ENCODE data around the gene CATSPER3.

Gene CATSPER3

DNA sequence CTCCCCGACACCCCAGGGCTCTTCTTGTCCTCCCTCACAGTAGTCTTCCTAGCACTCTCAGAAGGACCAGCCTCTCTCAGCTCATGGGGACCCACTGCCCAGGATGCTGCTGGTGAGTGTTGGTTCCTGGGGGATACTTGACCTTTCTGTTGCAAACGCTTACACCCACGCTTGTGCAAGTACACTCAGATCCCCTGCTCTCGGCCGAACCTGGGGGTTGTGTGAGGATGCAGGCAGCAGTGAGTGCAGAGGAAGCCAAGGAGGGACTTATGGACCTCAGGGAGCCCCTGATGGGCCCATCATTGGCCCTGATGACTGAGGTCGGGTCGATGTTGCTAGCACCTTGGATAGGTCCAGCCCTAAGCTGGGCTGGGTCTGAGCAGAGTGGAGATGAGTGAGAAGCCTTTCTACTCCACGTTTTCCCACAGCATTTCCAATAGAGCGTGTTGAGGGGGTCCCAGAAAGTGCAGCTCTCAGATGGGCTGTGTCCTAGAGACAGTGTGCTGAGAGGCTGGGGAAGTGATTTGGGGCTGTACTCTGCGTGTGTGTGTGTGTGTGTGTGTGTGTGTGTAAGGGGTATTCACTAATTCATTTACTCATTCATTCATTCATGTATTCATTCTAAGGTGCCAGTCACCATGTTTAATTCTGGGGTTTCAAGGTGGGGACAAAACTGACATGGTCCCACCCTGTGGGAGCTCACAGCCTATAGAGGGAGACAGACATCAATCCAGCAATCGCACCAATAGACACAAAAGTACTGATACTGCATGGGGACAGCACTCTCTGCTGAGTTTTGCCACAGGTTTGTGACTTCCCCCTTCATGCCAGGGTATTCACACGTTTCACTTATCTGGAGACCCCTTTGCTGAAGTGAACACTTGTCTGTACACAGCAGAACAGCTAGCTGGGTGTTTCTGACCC, 91.6 kb downstream of the CATSPER3 start:
- Histone ChIP-seq H3K4me3 (ENCODE audit: low read length, poor library complexity, severe bottlenecking) (no peak overlapping the region), H3K9me2 (replicated peaks; ENCODE audit: low read depth, low read length) (no peaks in the 10 kb centered on the region), H3K27me3 (ENCODE audit: insufficient read depth, low read length, poor library complexity, severe bottlenecking) (no peaks in the 10 kb centered on the region), H3K4me2 (ENCODE audit: low read depth, low read length, poor library complexity, severe bottlenecking) (no peak overlapping the region), H3F3A (ENCODE audit: low read depth) (no peaks in the 10 kb centered on the region), H3K36me3 (ENCODE audit: insufficient read depth, low read length) (no peaks in the 10 kb centered on the region), H3K9ac (ENCODE audit: low read depth, low read length, poor library complexity, severe bottlenecking) (no peak overlapping the region), H4K20me1 (ENCODE audit: insufficient read depth, low read length, poor library complexity, severe bottlenecking) (no peaks in the 10 kb centered on the region), H3K79me2 (ENCODE audit: insufficient read depth, low read length) (no peaks in the 10 kb centered on the region), H2AFZ (ENCODE audit: low read length) (no peak overlapping the region), H3K9me3 (ENCODE audit: insufficient read depth, low read depth, low read length) (no peaks in the 10 kb centered on the region), H3K4me1 (ENCODE audit: insufficient read depth, low read length, poor library complexity, severe bottlenecking) (peaks cover 1% of the 10 kb centered on the region)
- TF ChIP-seq, protein P1, sequence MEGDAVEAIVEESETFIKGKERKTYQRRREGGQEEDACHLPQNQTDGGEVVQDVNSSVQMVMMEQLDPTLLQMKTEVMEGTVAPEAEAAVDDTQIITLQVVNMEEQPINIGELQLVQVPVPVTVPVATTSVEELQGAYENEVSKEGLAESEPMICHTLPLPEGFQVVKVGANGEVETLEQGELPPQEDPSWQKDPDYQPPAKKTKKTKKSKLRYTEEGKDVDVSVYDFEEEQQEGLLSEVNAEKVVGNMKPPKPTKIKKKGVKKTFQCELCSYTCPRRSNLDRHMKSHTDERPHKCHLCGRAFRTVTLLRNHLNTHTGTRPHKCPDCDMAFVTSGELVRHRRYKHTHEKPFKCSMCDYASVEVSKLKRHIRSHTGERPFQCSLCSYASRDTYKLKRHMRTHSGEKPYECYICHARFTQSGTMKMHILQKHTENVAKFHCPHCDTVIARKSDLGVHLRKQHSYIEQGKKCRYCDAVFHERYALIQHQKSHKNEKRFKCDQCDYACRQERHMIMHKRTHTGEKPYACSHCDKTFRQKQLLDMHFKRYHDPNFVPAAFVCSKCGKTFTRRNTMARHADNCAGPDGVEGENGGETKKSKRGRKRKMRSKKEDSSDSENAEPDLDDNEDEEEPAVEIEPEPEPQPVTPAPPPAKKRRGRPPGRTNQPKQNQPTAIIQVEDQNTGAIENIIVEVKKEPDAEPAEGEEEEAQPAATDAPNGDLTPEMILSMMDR (conservative IDR thresholded peaks at IDR 0.05; ENCODE audit: low read length), result no peak
- no peak for TF ChIP-seq EZH2phosphoT487 (IDR thresholded peaks at IDR 0.05; ENCODE audit: borderline replicate concordance)

DNA sequence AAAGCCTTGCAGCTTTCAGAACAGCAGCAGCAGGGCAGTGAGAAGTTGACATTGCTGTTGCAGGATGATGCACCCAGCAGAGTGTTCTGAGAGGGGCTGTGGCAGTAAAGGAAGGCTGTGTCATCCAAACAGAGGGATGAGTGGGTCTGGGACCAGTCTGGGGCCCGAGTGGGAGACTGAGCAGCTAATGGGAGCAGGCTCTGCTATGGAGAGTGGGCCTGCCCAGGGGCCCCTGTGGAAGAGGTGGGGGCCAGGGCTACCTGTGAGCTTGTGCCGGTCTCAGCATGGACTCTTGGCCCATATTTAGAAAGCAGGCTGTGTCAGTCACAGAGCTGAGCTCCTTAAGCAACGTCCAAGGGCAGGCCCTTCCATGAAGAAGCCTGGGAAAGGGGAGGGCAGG, 92.3 kb downstream of the CATSPER3 start:
- Histone ChIP-seq H3K79me2 (ENCODE audit: insufficient read depth, low read length) (no peaks in the 10 kb centered on the region), H3K4me2 (ENCODE audit: low read depth, low read length, poor library complexity, severe bottlenecking) (no peak overlapping the region), H3K36me3 (ENCODE audit: insufficient read depth, low read length) (no peaks in the 10 kb centered on the region), H3K4me3 (ENCODE audit: low read length, poor library complexity, severe bottlenecking) (no peak overlapping the region), H4K20me1 (ENCODE audit: insufficient read depth, low read length, poor library complexity, severe bottlenecking) (no peaks in the 10 kb centered on the region), H3K9me2 (replicated peaks; ENCODE audit: low read depth, low read length) (no peaks in the 10 kb centered on the region), H2AFZ (ENCODE audit: low read length) (no peak overlapping the region), H3K9ac (ENCODE audit: low read depth, low read length, poor library complexity, severe bottlenecking) (no peak overlapping the region), H3K9me3 (ENCODE audit: insufficient read depth, low read depth, low read length) (no peaks in the 10 kb centered on the region), H3K27me3 (ENCODE audit: insufficient read depth, low read length, poor library complexity, severe bottlenecking) (no peaks in the 10 kb centered on the region), H3K4me1 (ENCODE audit: insufficient read depth, low read length, poor library complexity, severe bottlenecking) (no peaks in the 10 kb centered on the region), H3F3A (ENCODE audit: low read depth) (no peaks in the 10 kb centered on the region)
- TF ChIP-seq, protein P1 (conservative IDR thresholded peaks at IDR 0.05; ENCODE audit: low read length), result no peak
- no peak for TF ChIP-seq EZH2phosphoT487 (IDR thresholded peaks at IDR 0.05; ENCODE audit: borderline replicate concordance)

DNA sequence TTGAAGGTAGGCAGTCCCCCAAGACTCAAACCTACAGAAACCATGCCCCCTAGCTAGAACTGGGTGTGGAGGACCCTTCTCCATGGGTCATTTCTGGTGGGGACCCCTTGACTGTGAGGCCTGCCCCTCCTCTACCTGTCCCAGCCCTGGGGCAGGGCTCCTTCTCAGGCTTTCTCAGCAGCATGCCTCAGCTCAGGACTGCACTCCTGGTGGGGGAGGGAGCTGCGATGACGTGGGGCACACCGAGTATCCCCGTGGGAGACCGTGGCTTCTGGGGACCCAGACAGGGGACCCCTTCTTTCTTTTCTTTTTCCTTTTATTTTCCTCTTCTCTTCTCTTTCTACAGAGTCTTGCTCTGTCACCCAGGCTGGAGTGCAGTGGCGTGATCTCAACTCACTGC, 93.3 kb downstream of the CATSPER3 start:
- H3K4me1 ChIP-seq (ENCODE audit: insufficient read depth, low read length, poor library complexity, severe bottlenecking), result no peaks in the 10 kb centered on the region
- no peak overlapping the region for H3K9ac ChIP-seq (ENCODE audit: low read depth, low read length, poor library complexity, severe bottlenecking)
- no peaks in the 10 kb centered on the region for H3K9me3 ChIP-seq (ENCODE audit: insufficient read depth, low read depth, low read length)
- no peaks in the 10 kb centered on the region for H3K9me2 ChIP-seq (replicated peaks; ENCODE audit: low read depth, low read length)
- no peak overlapping the region for H2AFZ ChIP-seq (ENCODE audit: low read length)
- TF ChIP-seq, protein P1 (conservative IDR thresholded peaks at IDR 0.05; ENCODE audit: low read length), result no peak
- TF ChIP-seq EZH2phosphoT487 (IDR thresholded peaks at IDR 0.05; ENCODE audit: borderline replicate concordance), result no peak
- H3K79me2 ChIP-seq (ENCODE audit: insufficient read depth, low read length), result no peaks in the 10 kb centered on the region
- H3K4me2 ChIP-seq (ENCODE audit: low read depth, low read length, poor library complexity, severe bottlenecking), result no peak overlapping the region
- no peaks in the 10 kb centered on the region for H3K27me3 ChIP-seq (ENCODE audit: insufficient read depth, low read length, poor library complexity, severe bottlenecking)
- no peak overlapping the region for H3K4me3 ChIP-seq (ENCODE audit: low read length, poor library complexity, severe bottlenecking)
- H3F3A ChIP-seq (ENCODE audit: low read depth), result no peaks in the 10 kb centered on the region
- no peaks in the 10 kb centered on the region for H4K20me1 ChIP-seq (ENCODE audit: insufficient read depth, low read length, poor library complexity, severe bottlenecking)
- H3K36me3 ChIP-seq (ENCODE audit: insufficient read depth, low read length), result no peaks in the 10 kb centered on the region

Data from Loucy (cell line).